IgD-negative memory B cell (primary cell): Measurements from ENCODE around the gene DCC. TPM values are rescaled to one million over a fixed set of nuclear protein-coding genes. Genes with fewer than 3 reads are reported as not detected.

Source experiments
- H3K27ac Mint-ChIP-seq, 3 donors: one replicate each; pipeline ENCODE4 v1.8.0; 2020 to 2022; ENCODE audit warnings: mild to moderate bottlenecking in 3 of 3, mixed read lengths in 3 of 3, moderate library complexity in 1 of 3
- H3K27me3 Mint-ChIP-seq: one replicate; pipeline ENCODE4 v1.8.0; 2021; ENCODE audit warnings: mixed read lengths
- H3K36me3 Mint-ChIP-seq: one replicate; pipeline ENCODE4 v1.8.0; 2020; ENCODE audit warnings: mild to moderate bottlenecking, mixed read lengths
- H3K4me1 Mint-ChIP-seq, 3 donors: one replicate each; pipeline ENCODE4 v1.8.0; 2020 to 2022; ENCODE audit warnings: mixed read lengths in 3 of 3, mild to moderate bottlenecking in 1 of 3
- H3K4me3 Mint-ChIP-seq, 4 donors: one replicate each; pipeline ENCODE4 v1.8.0; 2020 to 2022; ENCODE audit warnings: mild to moderate bottlenecking in 4 of 4, mixed read lengths in 4 of 4, moderate library complexity in 3 of 4
- H3K9me3 Mint-ChIP-seq, 3 donors: one replicate each; pipeline ENCODE4 v1.8.0; 2020 to 2021; ENCODE audit warnings: mixed read lengths in 3 of 3, mild to moderate bottlenecking in 1 of 3
- polyA plus RNA-seq: library from polyadenylated mRNA; unstranded; fragments of 300-500 nt; fragmentation: Illumina TruSeq; gene quantifications from one replicate; pipeline ENCODE4 v1.2.3, GENCODE V29; 2021

DCC gene
- polyA plus RNA-seq, 1 donor from 2014 or later: not detected

GRCh38 chr18:52826994-52827393, 487.0 kb downstream of the DCC start:
- Mint-ChIP-seq H3K4me3 (no peak overlapping the region), H3K9me3 (peaks cover 4 to 14% (median 11%) of the 10 kb centered on the region in 3 donors), H3K27me3 (no peaks in the 10 kb centered on the region), H3K4me1 (no peaks in the 10 kb centered on the region), H3K27ac (no peak overlapping the region), H3K36me3 (no peaks in the 10 kb centered on the region)

DNA sequence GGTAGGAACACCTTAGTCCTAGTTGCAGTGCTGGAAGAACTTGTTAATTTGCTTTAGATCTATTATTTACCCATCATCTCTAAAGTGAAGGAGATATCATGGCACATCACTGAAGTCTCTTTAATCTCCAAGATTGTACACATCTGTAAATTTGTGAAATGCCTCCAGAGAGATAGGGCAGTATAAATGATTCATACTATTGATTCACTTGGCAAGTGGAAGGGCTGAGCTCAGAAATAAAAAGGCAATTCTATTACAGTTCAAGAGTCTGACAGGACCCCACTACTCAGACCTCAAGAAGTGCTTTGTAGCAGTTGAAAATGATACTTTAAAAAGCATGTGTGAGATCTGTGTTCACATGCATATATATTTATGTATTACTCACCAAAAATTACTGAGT, 489.3 kb downstream of the DCC start:
- H3K36me3 Mint-ChIP-seq: no peaks in the 10 kb centered on the region
- H3K27me3 Mint-ChIP-seq: no peaks in the 10 kb centered on the region
- H3K4me1 Mint-ChIP-seq: no peaks in the 10 kb centered on the region
- H3K9me3 Mint-ChIP-seq: peaks cover 4 to 8% (median 6%) of the 10 kb centered on the region in 3 donors
- H3K4me3 Mint-ChIP-seq: no peak overlapping the region
- no peak overlapping the region for H3K27ac Mint-ChIP-seq

DNA sequence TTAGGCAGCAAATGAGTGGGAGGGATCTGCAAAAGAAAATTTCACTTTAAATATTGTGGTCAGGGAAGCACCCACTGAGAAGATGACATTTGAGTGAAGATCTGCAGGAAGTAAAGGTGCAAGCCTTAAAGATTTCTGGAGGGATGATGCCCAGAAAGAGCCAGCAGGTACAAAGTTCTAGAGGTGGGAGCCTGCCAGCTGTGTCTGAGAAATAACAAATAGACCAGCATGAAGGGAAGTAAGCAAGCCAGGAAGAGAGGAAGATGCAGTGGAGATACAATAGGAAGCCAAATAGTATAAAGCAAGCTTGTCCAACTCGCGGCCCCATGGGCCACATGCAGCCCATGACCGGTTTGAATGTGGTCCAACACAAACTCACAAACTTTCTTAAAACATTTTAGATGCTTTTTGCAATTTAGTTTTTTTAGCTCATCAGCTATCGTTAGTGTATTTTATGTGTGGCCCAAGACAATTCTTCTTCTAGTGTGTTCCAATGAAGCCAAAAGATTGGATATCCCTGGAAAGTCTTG, 489.9 kb downstream of the DCC start:
- no peak overlapping the region for H3K4me3 Mint-ChIP-seq

DNA sequence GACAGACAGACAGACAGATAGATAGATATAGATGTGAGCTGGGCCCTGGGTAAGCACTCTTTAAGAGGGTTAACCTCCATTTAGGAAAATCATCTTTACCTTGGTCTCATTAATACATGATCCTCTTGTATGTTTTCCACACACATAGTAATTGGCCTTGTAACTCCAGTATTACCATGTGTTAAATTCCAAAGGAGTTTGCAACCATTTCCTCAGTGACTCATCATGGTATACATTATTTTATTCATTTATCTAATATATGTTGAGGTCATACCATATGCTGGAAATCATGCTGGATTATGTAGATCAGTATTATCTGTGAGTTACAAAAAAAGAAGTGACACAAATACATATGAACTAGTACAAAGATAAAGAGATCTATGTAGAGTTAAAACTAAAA, 504.3 kb downstream of the DCC start:
- H3K36me3 Mint-ChIP-seq: no peaks in the 10 kb centered on the region
- no peak overlapping the region for H3K4me3 Mint-ChIP-seq
- no peak overlapping the region for H3K27ac Mint-ChIP-seq
- peaks cover 0 to 4% (median 0%) of the 10 kb centered on the region in 3 donors for H3K9me3 Mint-ChIP-seq
- no peaks in the 10 kb centered on the region for H3K4me1 Mint-ChIP-seq
- no peaks in the 10 kb centered on the region for H3K27me3 Mint-ChIP-seq

More for the DNA sequence above, 489.9 kb downstream of the DCC start:
- H3K27me3 Mint-ChIP-seq: no peaks in the 10 kb centered on the region
- H3K36me3 Mint-ChIP-seq: no peaks in the 10 kb centered on the region
- H3K27ac Mint-ChIP-seq: no peak overlapping the region
- peaks cover 4 to 8% (median 6%) of the 10 kb centered on the region in 3 donors for H3K9me3 Mint-ChIP-seq
- H3K4me1 Mint-ChIP-seq: no peaks in the 10 kb centered on the region

- no peaks in the 10 kb centered on the region for H3K27me3 Mint-ChIP-seq
- peaks cover 0 to 4% (median 0%) of the 10 kb centered on the region in 3 donors for H3K9me3 Mint-ChIP-seq
- no peak overlapping the region for H3K4me3 Mint-ChIP-seq
- H3K36me3 Mint-ChIP-seq: no peaks in the 10 kb centered on the region
- H3K27ac Mint-ChIP-seq: no peak overlapping the region
- H3K4me1 Mint-ChIP-seq: no peaks in the 10 kb centered on the region
These were observed 505.0 kb downstream of the DCC start for GRCh38 chr18:52845036-52845435.

DNA sequence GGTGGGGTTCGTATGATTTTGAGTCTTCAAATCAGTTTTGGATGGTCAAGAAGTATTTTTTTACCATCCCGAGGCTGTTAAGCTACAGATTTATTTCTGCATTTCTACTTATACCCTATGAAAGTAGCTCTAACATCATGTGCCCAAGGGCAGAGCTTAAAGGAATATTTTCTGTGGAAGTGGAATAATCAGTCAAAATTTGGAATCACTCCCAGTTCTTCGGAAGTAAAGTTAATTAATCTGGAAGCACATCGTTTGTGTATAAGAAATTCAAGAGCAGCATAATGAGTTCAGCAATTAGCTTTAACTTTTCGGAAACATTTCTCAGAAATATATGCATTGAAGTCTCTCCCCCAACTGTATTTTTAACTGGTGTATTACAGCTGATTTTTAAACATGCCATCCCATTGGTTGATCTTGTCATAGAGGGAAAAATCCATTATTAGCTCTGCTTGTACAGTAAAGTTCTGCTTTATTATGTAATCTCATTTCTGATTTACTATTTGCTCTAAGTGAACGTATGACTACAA, 510.1 kb downstream of the DCC start:
- H3K27me3 Mint-ChIP-seq: no peaks in the 10 kb centered on the region
- no peak overlapping the region for H3K27ac Mint-ChIP-seq
- no peaks in the 10 kb centered on the region for H3K4me1 Mint-ChIP-seq
- H3K4me3 Mint-ChIP-seq: no peak overlapping the region
- no peaks in the 10 kb centered on the region for H3K36me3 Mint-ChIP-seq
- peaks cover 0 to 4% (median 4%) of the 10 kb centered on the region in 3 donors for H3K9me3 Mint-ChIP-seq

DNA sequence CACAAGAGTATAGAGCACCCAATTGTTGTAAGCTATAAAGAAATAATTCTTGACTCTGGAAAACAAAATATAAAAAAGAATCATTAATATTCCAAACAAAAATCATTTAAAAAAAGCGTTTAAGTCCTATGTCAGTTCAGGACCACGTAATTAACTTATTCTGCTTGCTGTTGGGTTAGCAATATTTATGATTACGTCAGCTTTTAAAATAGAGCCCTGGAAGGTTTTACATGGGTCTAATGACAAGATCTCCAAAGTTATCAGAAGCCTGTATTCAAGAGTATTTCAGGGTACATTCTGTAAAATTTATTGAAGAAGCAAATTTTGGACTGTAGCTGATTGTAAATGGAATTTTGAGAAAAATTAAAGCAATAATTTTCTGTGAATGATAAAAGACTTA, 521.6 kb downstream of the DCC start:
- Mint-ChIP-seq H3K27me3 (no peaks in the 10 kb centered on the region), H3K9me3 (peaks cover 3 to 6% (median 4%) of the 10 kb centered on the region in 3 donors), H3K27ac (no peak overlapping the region), H3K4me3 (no peak overlapping the region), H3K36me3 (no peaks in the 10 kb centered on the region), H3K4me1 (no peaks in the 10 kb centered on the region)

GRCh38 chr18:52869349-52869923, 529.4 kb downstream of the DCC start:
- Mint-ChIP-seq H3K27me3 (no peaks in the 10 kb centered on the region), H3K36me3 (no peaks in the 10 kb centered on the region), H3K9me3 (peaks cover 0 to 6% (median 2%) of the 10 kb centered on the region in 3 donors), H3K4me3 (no peak overlapping the region), H3K27ac (no peak overlapping the region), H3K4me1 (no peaks in the 10 kb centered on the region)

- Mint-ChIP-seq H3K27ac (no peak overlapping the region), H3K36me3 (no peaks in the 10 kb centered on the region), H3K9me3 (peaks cover 0 to 6% (median 2%) of the 10 kb centered on the region in 3 donors), H3K4me3 (no peak overlapping the region), H3K27me3 (no peaks in the 10 kb centered on the region), H3K4me1 (no peaks in the 10 kb centered on the region)
These were observed 530.2 kb downstream of the DCC start for GRCh38 chr18:52869942-52870907.

- Mint-ChIP-seq H3K27ac (no peak overlapping the region), H3K4me1 (no peaks in the 10 kb centered on the region), H3K9me3 (peaks cover 0 to 2% (median 2%) of the 10 kb centered on the region in 3 donors), H3K36me3 (no peaks in the 10 kb centered on the region), H3K4me3 (no peak overlapping the region), H3K27me3 (no peaks in the 10 kb centered on the region)
These were observed 534.8 kb downstream of the DCC start for GRCh38 chr18:52874774-52875173.

- Mint-ChIP-seq H3K9me3 (peaks cover 4% of the 10 kb centered on the region in 3 donors), H3K27me3 (no peaks in the 10 kb centered on the region), H3K36me3 (no peaks in the 10 kb centered on the region), H3K4me3 (no peak overlapping the region), H3K27ac (no peak overlapping the region), H3K4me1 (no peaks in the 10 kb centered on the region)
These were observed 535.7 kb downstream of the DCC start for GRCh38 chr18:52875725-52876124.

DNA sequence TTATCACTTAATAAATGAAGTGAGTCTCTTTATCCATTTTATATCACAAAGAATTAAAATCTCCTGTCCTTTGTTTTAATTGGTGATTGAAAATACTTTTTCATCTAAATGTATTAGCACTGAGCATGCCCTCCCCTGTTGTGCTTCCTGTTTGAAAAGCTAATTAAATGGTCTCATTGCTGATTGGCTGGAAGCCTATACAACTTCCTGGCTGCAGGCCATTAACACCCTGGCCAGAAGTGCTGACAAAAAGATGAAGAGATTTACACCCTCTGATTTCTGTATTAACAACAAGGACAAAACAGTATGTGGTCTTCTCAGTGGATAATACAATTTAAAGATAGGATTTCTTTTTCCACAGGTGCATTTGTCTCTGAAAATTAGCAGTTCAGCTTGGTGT, 548.0 kb downstream of the DCC start:
- H3K4me3 Mint-ChIP-seq: no peak overlapping the region
- no peaks in the 10 kb centered on the region for H3K36me3 Mint-ChIP-seq
- H3K4me1 Mint-ChIP-seq: peaks cover 0 to 1% (median 0%) of the 10 kb centered on the region in 3 donors
- H3K27me3 Mint-ChIP-seq: no peaks in the 10 kb centered on the region
- H3K9me3 Mint-ChIP-seq: peaks cover 1 to 8% (median 2%) of the 10 kb centered on the region in 3 donors
- H3K27ac Mint-ChIP-seq: no peak overlapping the region

- no peaks in the 10 kb centered on the region for H3K27me3 Mint-ChIP-seq
- peaks cover under 1 to 7% (median 1%) of the 10 kb centered on the region in 3 donors for H3K9me3 Mint-ChIP-seq
- no peaks in the 10 kb centered on the region for H3K36me3 Mint-ChIP-seq
- no peak overlapping the region for H3K27ac Mint-ChIP-seq
- no peaks in the 10 kb centered on the region for H3K4me1 Mint-ChIP-seq
- no peak overlapping the region for H3K4me3 Mint-ChIP-seq
These were observed 554.8 kb downstream of the DCC start for GRCh38 chr18:52894801-52895200.

- H3K9me3 Mint-ChIP-seq: peaks cover 0 to 2% (median 1%) of the 10 kb centered on the region in 3 donors
- H3K27me3 Mint-ChIP-seq: no peaks in the 10 kb centered on the region
- no peak overlapping the region for H3K27ac Mint-ChIP-seq
These were observed 557.9 kb downstream of the DCC start for GRCh38 chr18:52897611-52898484.

More at GRCh38 chr18:52897611-52898484, 557.9 kb downstream of the DCC start:
- Mint-ChIP-seq H3K4me1 (no peaks in the 10 kb centered on the region), H3K4me3 (no peak overlapping the region), H3K36me3 (no peaks in the 10 kb centered on the region)
